ENCODE results near the gene ARL13B.

The ARL13B gene

DNA sequence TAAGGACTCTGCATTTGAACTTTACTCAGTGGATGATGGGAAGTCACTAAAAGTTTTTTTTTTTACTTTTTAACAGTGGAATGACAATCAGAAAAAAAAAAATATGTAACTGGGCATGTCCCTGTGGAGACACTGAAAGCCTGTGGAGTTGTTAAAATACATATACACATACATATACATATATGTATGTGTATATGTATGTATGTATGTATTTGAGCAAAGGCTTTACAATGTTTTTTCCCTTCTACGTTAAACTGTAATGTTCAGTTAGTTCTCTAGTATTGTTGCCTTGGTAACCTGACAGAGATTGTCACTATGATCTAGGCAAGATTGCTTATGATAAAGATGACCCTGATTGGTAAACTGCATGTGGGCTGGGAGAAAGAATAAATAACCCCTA lies 113.2 kb downstream of the ARL13B start:
- peaks cover 4% of the 10 kb centered on the region for H3K4me1 ChIP-seq (ENCODE audit: control insufficient read depth, insufficient read depth, low read length)
- no peaks in the 10 kb centered on the region for H3K36me3 ChIP-seq (ENCODE audit: control insufficient read depth, insufficient read depth, low read length)
- H3K4me3 ChIP-seq (ENCODE audit: low read length): no peak overlapping the region
- no peaks in the 10 kb centered on the region for H3K9me3 ChIP-seq (ENCODE audit: control insufficient read depth, low read length)
- no peaks in the 10 kb centered on the region for H3K27me3 ChIP-seq (ENCODE audit: control insufficient read depth, insufficient read depth, low read length)
- H3K9ac ChIP-seq (ENCODE audit: low read length): no peak overlapping the region

DNA sequence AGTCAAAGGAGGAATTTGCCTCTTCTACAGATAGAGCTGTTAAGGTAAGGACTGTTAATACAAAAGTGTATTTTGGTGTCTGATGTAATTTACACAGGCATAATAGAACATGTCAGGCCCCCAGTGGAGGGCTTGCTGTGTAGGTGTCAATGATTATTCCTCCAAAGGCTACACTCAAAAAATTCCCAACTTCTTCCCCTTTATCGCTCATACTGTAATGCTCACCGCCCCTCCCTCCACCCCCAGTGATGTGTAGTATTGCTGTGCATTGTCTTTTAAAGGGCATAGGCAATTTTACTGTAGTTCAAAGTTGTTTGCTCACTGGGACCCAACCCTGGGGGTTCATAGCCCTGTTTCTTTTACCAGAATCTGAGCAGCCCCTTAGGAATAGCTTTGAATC lies 115.2 kb downstream of the ARL13B start:
- H3K9ac ChIP-seq (ENCODE audit: low read length): no peak overlapping the region
- H3K4me1 ChIP-seq (ENCODE audit: control insufficient read depth, insufficient read depth, low read length): no peaks in the 10 kb centered on the region
- no peaks in the 10 kb centered on the region for H3K9me3 ChIP-seq (ENCODE audit: control insufficient read depth, low read length)
- no peaks in the 10 kb centered on the region for H3K36me3 ChIP-seq (ENCODE audit: control insufficient read depth, insufficient read depth, low read length)
- no peak overlapping the region for H3K4me3 ChIP-seq (ENCODE audit: low read length)
- H3K27me3 ChIP-seq (ENCODE audit: control insufficient read depth, insufficient read depth, low read length): no peaks in the 10 kb centered on the region

DNA sequence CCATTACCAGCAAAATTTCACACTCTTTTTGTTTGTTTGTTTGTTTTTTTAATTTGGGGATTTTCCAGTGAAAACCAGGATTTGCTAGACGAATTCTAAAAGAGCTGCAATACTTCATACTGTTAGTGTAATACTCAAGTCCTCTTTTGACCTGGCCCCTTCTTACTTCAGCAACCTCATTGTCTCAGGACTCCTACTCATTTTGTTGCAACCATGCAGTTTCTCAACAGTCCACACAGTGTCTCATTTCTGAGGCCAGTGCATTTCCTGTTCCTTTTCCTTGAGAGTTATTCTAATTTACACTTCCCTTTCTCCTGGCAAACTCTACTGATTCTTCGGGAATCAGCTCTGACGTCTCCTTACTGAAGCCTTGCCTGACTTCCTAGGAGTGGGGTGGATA lies 118.5 kb downstream of the ARL13B start:
- no peak overlapping the region for H3K9ac ChIP-seq (ENCODE audit: low read length)
- H3K9me3 ChIP-seq (ENCODE audit: control insufficient read depth, low read length): no peaks in the 10 kb centered on the region
- no peak overlapping the region for H3K4me3 ChIP-seq (ENCODE audit: low read length)
- no peaks in the 10 kb centered on the region for H3K4me1 ChIP-seq (ENCODE audit: control insufficient read depth, insufficient read depth, low read length)
- no peaks in the 10 kb centered on the region for H3K36me3 ChIP-seq (ENCODE audit: control insufficient read depth, insufficient read depth, low read length)
- no peaks in the 10 kb centered on the region for H3K27me3 ChIP-seq (ENCODE audit: control insufficient read depth, insufficient read depth, low read length)

GRCh38 chr3:94099311-94099710 lies 119.4 kb downstream of the ARL13B start:
- Histone ChIP-seq H3K36me3 (ENCODE audit: control insufficient read depth, insufficient read depth, low read length) (no peaks in the 10 kb centered on the region), H3K27me3 (ENCODE audit: control insufficient read depth, insufficient read depth, low read length) (no peaks in the 10 kb centered on the region), H3K4me1 (ENCODE audit: control insufficient read depth, insufficient read depth, low read length) (no peaks in the 10 kb centered on the region), H3K9me3 (ENCODE audit: control insufficient read depth, low read length) (no peaks in the 10 kb centered on the region), H3K4me3 (ENCODE audit: low read length) (no peak overlapping the region), H3K9ac (ENCODE audit: low read length) (no peak overlapping the region)

DNA sequence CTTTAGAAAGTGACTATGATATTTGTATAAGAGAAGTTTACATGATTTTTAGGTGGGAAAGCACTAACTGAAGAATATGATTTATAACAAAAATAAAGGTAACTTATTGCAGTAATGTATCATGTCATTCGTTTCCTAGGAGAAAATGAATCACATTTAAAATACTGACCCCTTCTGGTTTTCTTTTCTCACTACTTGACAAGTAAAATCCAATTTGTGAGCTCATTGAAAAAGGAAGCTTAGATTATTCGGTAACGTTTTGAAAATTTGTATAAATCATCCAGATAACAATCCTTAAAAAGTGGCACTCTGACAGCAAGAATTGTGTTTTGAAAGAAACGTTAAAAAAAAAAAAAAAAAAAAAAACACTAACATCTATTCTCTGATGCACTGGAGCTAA lies 121.9 kb downstream of the ARL13B start:
- Histone ChIP-seq H3K9ac (ENCODE audit: low read length) (no peak overlapping the region), H3K9me3 (ENCODE audit: control insufficient read depth, low read length) (no peaks in the 10 kb centered on the region), H3K4me3 (ENCODE audit: low read length) (no peak overlapping the region), H3K4me1 (ENCODE audit: control insufficient read depth, insufficient read depth, low read length) (no peaks in the 10 kb centered on the region), H3K27me3 (ENCODE audit: control insufficient read depth, insufficient read depth, low read length) (no peaks in the 10 kb centered on the region), H3K36me3 (ENCODE audit: control insufficient read depth, insufficient read depth, low read length) (no peaks in the 10 kb centered on the region)

Measured in mucosa of stomach (tissue), 1 donor.